Right renal pelvis (tissue), 4 donors: ENCODE results near the gene SMAD7. TPM values are rescaled to one million over a fixed set of nuclear protein-coding genes. Genes with fewer than 3 reads are reported as not detected.

Source experiments
- DNase-seq, 4 donors: peaks; one replicate each; pipeline ENCODE4 v3.0.0-alpha.2; 2013; ENCODE audit warnings: low read depth in 4 of 4, low spot score in 3 of 4, missing footprints in 1 of 4
- polyA plus RNA-seq, 4 donors: library from polyadenylated mRNA; unstranded; fragments of 120-200 nt; gene quantifications; one replicate each; pipeline ENCODE4 v1.2.1, GENCODE V29; 2013; ENCODE audit not compliant: insufficient read length in 4 of 4

SMAD7 gene
- polyA plus RNA-seq, 4 donors, result 66.6 to 73.8 (median 69.0) TPM

DNA sequence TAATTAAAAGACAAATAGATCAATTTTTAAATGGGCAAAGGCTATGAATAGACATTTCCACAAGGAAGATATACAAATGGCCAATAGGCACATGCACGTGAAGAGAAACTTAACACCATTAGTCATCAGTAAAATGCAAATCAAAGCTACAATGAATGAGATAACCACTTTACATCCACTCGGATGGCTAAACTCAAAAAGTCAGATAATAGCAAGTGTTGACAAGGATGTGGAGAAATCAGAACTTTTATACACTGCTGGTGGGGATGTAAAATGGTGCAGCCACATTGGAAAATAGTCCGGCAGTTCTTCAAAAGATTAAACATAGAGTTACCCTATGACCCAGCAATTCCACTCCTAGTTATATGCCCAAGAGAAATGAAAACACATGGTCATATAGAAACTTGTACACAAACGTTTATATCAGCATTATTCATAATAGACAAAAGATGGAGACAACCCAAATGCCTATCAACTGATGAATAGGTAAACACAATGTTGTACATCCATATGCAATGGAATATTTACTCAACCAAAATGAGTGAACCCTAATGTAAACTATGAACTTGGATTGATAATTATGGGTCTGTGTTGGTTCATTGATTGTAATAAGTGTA lies 51.1 kb downstream of the SMAD7 start:
- DNase-seq, result no peak

DNA sequence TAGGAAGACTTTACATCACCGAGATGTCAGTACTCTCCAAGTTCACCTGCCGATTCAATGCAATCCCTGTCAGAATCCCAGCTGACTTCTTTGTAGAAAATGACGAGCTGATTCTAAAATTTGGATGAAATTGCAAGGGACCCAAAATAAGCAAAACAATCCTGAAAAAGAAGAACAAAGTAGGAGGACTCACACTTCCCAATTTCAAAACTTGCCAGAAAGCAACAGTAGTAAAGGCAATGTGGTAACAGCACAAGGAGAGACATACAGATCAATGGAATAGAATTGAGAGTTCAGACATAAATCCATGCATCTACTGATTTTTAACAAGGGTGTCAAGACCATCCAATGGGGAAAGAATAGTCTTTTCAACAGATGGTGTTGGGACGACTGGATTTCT lies 52.2 kb downstream of the SMAD7 start:
- no peak for DNase-seq

DNA sequence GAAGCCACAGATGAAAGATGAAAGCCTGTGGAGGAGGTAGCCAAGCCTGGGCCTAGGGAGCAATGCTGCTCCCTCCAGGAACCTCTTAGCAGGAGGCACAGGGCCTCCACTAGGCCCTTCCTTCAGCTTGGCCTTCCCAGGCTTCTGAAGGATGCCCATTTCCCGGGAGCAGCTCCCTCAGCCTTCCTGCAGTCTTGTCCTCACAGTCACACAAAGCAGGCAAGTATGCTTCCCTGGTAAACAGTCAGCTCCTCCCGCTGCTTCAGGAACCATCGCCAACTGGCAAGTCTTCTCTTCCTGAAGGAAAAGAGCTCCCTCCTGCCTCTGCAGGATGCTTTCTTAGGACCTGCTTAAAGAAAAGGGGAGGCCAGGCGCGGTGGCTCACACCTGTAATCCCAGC lies 53.2 kb downstream of the SMAD7 start:
- no peak for DNase-seq

GRCh38 chr18:48896875-48897511 lies 53.8 kb downstream of the SMAD7 start:
- no peak for DNase-seq

- DNase-seq, result no peak
Observed at GRCh38 chr18:48896326-48896874, 54.4 kb downstream of the SMAD7 start.

GRCh38 chr18:48894799-48895346 lies 55.9 kb downstream of the SMAD7 start:
- DNase-seq, result no peak

DNA sequence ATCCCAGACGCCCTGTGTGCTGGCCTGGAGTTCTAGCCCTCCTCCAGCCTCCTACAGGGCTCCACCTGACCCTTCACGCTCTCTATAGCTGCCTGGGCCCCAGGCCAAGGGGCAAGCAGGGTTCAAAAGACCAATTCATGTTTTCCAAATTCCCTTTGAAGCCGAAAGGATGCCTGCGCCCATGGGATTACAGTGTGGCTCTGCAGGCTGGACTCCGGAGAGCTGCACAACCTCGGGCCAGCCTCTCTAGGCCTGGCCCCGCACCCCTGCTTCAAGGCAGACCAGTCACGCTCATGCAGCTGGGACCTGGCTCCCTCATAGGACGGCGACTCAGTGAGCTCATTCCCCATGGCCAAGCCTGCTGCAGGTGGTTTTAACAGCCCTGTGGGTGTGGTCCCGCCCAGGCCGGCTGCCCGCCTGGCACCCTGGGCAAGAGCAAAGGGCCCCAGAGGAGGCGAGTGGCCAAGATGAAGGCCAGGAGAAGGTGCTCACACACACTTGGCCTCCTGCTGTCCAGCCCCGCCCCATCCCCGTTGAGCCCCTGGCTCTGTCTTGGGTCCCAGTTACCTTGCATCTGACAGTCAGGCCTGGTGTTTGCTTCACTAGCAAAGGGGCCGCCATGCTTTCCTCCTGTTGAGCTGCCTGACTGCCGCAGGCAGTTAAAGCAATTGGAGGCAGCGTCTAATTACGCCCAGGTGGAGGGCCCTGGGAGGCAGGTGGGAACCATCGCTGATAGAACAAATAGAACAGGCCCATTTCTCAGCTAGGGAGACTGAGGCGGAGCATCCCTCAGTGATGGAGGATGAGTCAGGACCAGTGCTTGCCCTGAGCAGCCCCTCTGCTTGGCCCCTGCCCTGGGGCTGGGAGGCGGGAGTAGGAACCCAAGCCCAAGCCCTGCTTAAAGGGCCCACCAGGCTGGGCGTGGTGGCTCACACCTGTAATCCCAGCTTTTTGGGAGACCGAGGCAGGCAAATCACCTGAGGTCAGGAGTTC lies 56.9 kb downstream of the SMAD7 start:
- DNase-seq, result no peak

GRCh38 chr18:48893061-48893607 lies 57.6 kb downstream of the SMAD7 start:
- DNase-seq, result no peak

GRCh38 chr18:48892146-48892855 lies 58.5 kb downstream of the SMAD7 start:
- DNase-seq, result no peak

- no peak for DNase-seq
Observed at GRCh38 chr18:48891721-48892120, 59.0 kb downstream of the SMAD7 start.

GRCh38 chr18:48889981-48890762 lies 60.6 kb downstream of the SMAD7 start:
- no peak for DNase-seq

DNA sequence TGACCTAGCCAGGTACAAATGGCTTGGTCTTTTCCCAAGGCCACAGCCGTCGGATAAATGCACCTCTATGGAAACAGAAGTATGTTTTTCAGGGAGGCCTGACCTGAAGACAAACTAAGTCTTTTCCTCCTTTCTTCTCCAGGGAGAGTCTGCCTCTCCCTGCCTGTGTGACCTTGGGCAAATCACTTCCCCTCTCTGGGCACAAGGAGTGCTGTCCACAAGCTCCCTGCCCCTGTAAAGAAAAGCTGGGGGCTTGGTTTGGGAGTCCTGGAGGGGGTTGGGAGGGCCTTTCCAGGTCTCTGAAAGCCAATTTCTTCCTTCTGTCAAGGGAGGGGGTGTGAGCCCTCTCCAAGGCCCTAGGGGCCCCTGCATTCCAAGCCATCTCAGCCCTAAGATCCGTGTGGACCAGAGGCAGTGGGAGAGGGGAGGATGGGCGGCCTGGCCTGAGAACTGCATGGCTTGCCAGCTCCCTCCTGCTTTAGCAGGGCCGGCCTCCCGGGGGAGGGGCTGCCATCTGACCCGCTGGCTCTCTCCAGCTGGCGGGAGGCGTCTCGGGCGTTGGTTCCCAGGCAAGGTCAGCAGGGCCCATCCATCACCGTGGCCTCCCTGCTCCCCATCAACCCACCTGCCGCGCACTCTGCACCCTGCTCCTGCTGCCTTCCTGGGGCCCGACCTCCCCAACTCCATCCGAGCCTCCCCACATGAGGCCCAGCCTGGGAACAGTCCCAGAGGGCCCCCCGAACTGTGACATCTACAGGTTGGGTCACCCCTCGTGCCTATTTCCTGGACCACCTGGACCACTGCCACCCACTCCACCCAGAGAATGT lies 61.4 kb downstream of the SMAD7 start:
- DNase-seq, result no peak

GRCh38 chr18:48888773-48889080 lies 62.0 kb downstream of the SMAD7 start:
- DNase-seq, result no peak

GRCh38 chr18:48887905-48888772 lies 62.6 kb downstream of the SMAD7 start:
- no peak for DNase-seq

DNA sequence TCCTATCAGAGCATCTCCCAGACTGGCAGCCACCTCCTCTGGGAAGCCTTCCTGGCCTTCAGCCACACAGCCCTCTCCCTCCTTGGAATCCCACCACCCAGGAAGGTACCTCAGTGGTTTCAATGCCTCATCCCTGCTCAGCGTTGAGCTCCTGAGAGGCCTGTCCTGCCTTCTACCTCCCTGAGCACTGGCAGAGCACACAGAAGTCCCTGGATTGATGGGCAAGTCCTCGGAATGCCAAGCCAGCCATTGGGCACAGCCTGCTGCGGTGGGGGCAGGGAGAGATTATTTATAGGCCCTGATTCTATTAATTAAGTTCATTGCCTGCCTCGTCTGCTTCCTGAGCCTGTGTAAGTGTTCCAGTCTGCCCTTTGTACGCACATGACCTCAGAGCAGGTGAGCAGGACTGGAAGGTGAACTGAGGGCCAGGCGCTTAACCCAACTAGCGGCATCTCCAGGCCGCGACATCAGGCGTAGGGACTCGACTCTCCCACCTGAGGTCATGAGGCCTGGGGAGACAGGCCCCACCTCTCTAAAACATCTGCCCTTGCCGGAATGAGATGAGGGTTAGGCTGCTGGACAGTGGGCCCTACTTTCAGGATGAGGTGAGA lies 63.4 kb downstream of the SMAD7 start:
- no peak for DNase-seq

- no peak for DNase-seq
Observed at GRCh38 chr18:48886520-48887293, 64.1 kb downstream of the SMAD7 start.
